ENCODE measurements around the gene RPS5. TPM values are rescaled to one million over a fixed set of nuclear protein-coding genes. Genes with fewer than 3 reads are reported as not detected.

The RPS5 gene
- total RNA-seq, 1 experiment from 2014 or later = 1,982 TPM

- DNase-seq (ENCODE audit: low read depth, low spot score) = no peak
- Histone ChIP-seq H3K4me2 (ENCODE audit: low read length) (no peak within 1 kb of the TSS), H3K4me3 (replicated peaks in 1 of 2; ENCODE audit: low read depth in 1 of 2, low read length in 2 of 2) (no peak within 1 kb of the TSS), H3K36me3 (ENCODE audit: control insufficient read depth in 1 of 2, insufficient read depth in 2 of 2, low read length in 2 of 2) (no peaks in the 10 kb centered on the region), H3K27ac (ENCODE audit: low read depth, low read length) (no peak within 1 kb of the TSS), H2AFZ (ENCODE audit: low read depth, low read length, poor library complexity, severe bottlenecking) (no peak within 1 kb of the TSS), H3K27me3 (ENCODE audit: insufficient read depth, low read length) (no peaks in the 10 kb centered on the region), H3K9me3 (ENCODE audit: control insufficient read depth in 1 of 2, insufficient read depth in 1 of 2, low read depth in 1 of 2, low read length in 2 of 2) (peaks cover 3 to 6% of the 10 kb centered on the region in 2 experiments; a peak in 2 of 4 replicates), H3K79me2 (ENCODE audit: insufficient read depth, low read length) (no peaks in the 10 kb centered on the region), H3K9ac (ENCODE audit: low read length) (no peak within 1 kb of the TSS), H4K20me1 (ENCODE audit: insufficient read depth) (no peaks in the 10 kb centered on the region), H3K4me1 (ENCODE audit: control insufficient read depth in 1 of 2, insufficient read depth in 2 of 2, low read length in 2 of 2) (no peaks in the 10 kb centered on the region), H3K9me2 (ENCODE audit: insufficient read depth) (no peaks in the 10 kb centered on the region)
- ChIA-PET CTCF (no interaction called here), RAD21 (ENCODE audit: low non-redundant PET in 1 of 2, low total read pairs in 2 of 2, uncharacterized antibody in 2 of 2, unreplicated experiment in 2 of 2) (no interaction called here), POLR2A (no interaction called here)
- intact Hi-C loops (cut with micrococcal nuclease) = no loop called here
- BruUV-seq (replicated peaks) = no TSS peak
- no peak for ATAC-seq
- TF ChIP-seq YY1 (IDR thresholded peaks at IDR 0.05; ENCODE audit: extremely low read depth, insufficient replicate concordance, low read depth, low read length) (no peak), ZFX (IDR thresholded peaks at IDR 0.05) (no peak), CEBPB (IDR thresholded peaks at IDR 0.05; ENCODE audit: low read depth) (no peak), CTCF (IDR thresholded peaks at IDR 0.05 in 2 of 3, conservative IDR thresholded peaks at IDR 0.05 in 1 of 3; ENCODE audit: borderline replicate concordance in 1 of 3, insufficient read depth in 1 of 3, low read depth in 2 of 3, low read length in 2 of 3) (no peak), SRF (IDR thresholded peaks at IDR 0.05; ENCODE audit: low read depth) (no peak), SIN3A (IDR thresholded peaks at IDR 0.05; ENCODE audit: low read depth) (no peak), POLR2A (IDR thresholded peaks at IDR 0.05; ENCODE audit: borderline replicate concordance, extremely low read depth, insufficient read depth, insufficient read length) (no peak), EZH2 (IDR thresholded peaks at IDR 0.05) (no peak), MAX (IDR thresholded peaks at IDR 0.05) (no peak), EZH2phosphoT487 (IDR thresholded peaks at IDR 0.05; ENCODE audit: borderline replicate concordance) (no peak), REST (IDR thresholded peaks at IDR 0.05; ENCODE audit: low read depth) (no peak), ATF3 (IDR thresholded peaks at IDR 0.05) (no peak), RAD21 (IDR thresholded peaks at IDR 0.05; ENCODE audit: low read depth) (no peak), EGR1 (IDR thresholded peaks at IDR 0.05; ENCODE audit: low read depth) (no peak), ZNF274 (IDR thresholded peaks at IDR 0.05; ENCODE audit: low read depth, low read length) (no peak), JUND (IDR thresholded peaks at IDR 0.05) (no peak), ZBTB33 (IDR thresholded peaks at IDR 0.05; ENCODE audit: extremely low read depth, insufficient replicate concordance, low read length) (no peak)
Measured at GRCh38 chr19:58439576-58440554, 52.8 kb downstream of the RPS5 start, which contains the start of gene ZNF132. ZNF132 (minus strand) TSS chr19:58440153; CDS start chr19:58439821, 332 bp downstream.
